Parathyroid adenoma (tissue), 2 donors: ENCODE data around the gene SPRR2A.
"Not testable (repeated sequence)": the region's sequence is repeated elsewhere in the genome, so short reads cannot be mapped to it uniquely, and the experiment has no call there.

ENCODE experiments used
- H2AFZ ChIP-seq: fragments of 300-600 bp; sonication (generic); one replicate; pipeline ENCODE4 v1.7.0; 2017; ENCODE audit warnings: antibody characterized with exemption, mild to moderate bottlenecking
- H3K27ac ChIP-seq: fragments of 300-600 bp; sonication (generic); one replicate; pipeline ENCODE4 v1.7.0; 2017
- H3K27me3 ChIP-seq: fragments of 300-600 bp; sonication (generic); one replicate; pipeline ENCODE4 v1.7.0; 2017; ENCODE audit warnings: low read length; ENCODE audit not compliant: control insufficient read depth, insufficient read depth
- H3K36me3 ChIP-seq: fragments of 300-600 bp; sonication (generic); one replicate; pipeline ENCODE4 v1.7.0; 2017; ENCODE audit warnings: low read length; ENCODE audit not compliant: control insufficient read depth, insufficient read depth
- H3K4me1 ChIP-seq: fragments of 300-600 bp; sonication (generic); one replicate; pipeline ENCODE4 v1.7.0; 2017; ENCODE audit warnings: control low read depth
- H3K4me2 ChIP-seq: fragments of 300-600 bp; sonication (generic); one replicate; pipeline ENCODE4 v1.7.0; 2017; ENCODE audit warnings: low read length
- H3K4me3 ChIP-seq: fragments of 300-600 bp; sonication (generic); one replicate; pipeline ENCODE4 v1.7.0; 2017; ENCODE audit warnings: low read depth, low read length
- H3K79me2 ChIP-seq: fragments of 300-600 bp; sonication (generic); one replicate; pipeline ENCODE4 v1.7.0; 2017; ENCODE audit warnings: control low read depth
- H3K9ac ChIP-seq: fragments of 300-600 bp; sonication (generic); one replicate; pipeline ENCODE4 v1.7.0; 2017; ENCODE audit warnings: mild to moderate bottlenecking
- H3K9me3 ChIP-seq: fragments of 300-600 bp; sonication (generic); one replicate; pipeline ENCODE4 v1.7.0; 2017; ENCODE audit warnings: low read length; ENCODE audit not compliant: control insufficient read depth
- donor health status: primary hyperparathyroidism.

The SPRR2A gene

GRCh38 chr1:153011235-153011758 lies 46.0 kb downstream of the SPRR2A start:
- H3K4me1 ChIP-seq, H3K27ac ChIP-seq, H3K27me3 ChIP-seq, H3K4me3 ChIP-seq, H3K4me2 ChIP-seq, H3K9me3 ChIP-seq, H3K79me2 ChIP-seq, H3K36me3 ChIP-seq, H3K9ac ChIP-seq, H2AFZ ChIP-seq: not testable (repeated sequence)
